Iris pigment epithelial cell (primary cell): ENCODE measurements around the gene ZNF660.
"Not testable (repeated sequence)": the region's sequence is repeated elsewhere in the genome, so short reads cannot be mapped to it uniquely, and the experiment has no call there.

ENCODE experiments used
- DNase-seq: peaks from one replicate; pipeline ENCODE4 v3.0.0-alpha.2; 2011; ENCODE audit warnings: low read depth

The ZNF660 gene

GRCh38 chr3:44584646-44585501, at the start of gene ZNF660:
TSS of gene ZNF660 (plus strand) at chr3:44584964. CDS start at chr3:44594194, 9,230 bp downstream.
- peak; percentile 83 for DNase-seq

GRCh38 chr3:44535364-44535763, 49.4 kb upstream of the ZNF660 start:
- no peak for DNase-seq

GRCh38 chr3:44544811-44545210, 40.0 kb upstream of the ZNF660 start:
- not testable (repeated sequence) for DNase-seq

GRCh38 chr3:44554626-44555592, 29.9 kb upstream of the ZNF660 start, which contains the start of gene ZKSCAN7:
TSS of gene ZKSCAN7 (plus strand) at chr3:44555193. CDS start at chr3:44557048, 1,855 bp downstream.
- peak; percentile 41 for DNase-seq

- DNase-seq, result peak; percentile 25
Measured at GRCh38 chr3:44555723-44556122, 29.0 kb upstream of the ZNF660 start.

- DNase-seq, result no peak
Measured at GRCh38 chr3:44557074-44557473, 27.7 kb upstream of the ZNF660 start.

- no peak for DNase-seq
Measured at GRCh38 chr3:44561076-44561475, 23.7 kb upstream of the ZNF660 start.

GRCh38 chr3:44562147-44562546, 22.6 kb upstream of the ZNF660 start:
- no peak for DNase-seq

GRCh38 chr3:44568561-44568960, 16.2 kb upstream of the ZNF660 start:
- peak; percentile 93 for DNase-seq

GRCh38 chr3:44571024-44571423, 13.7 kb upstream of the ZNF660 start:
- no peak for DNase-seq

- no peak for DNase-seq
Measured at GRCh38 chr3:44576613-44577012, 8.2 kb upstream of the ZNF660 start.

GRCh38 chr3:44577354-44577952, 7.3 kb upstream of the ZNF660 start:
- DNase-seq, result not testable (repeated sequence)

- DNase-seq, result not testable (repeated sequence)
Measured at GRCh38 chr3:44578316-44578715, 6.4 kb upstream of the ZNF660 start.

GRCh38 chr3:44578924-44579515, 5.7 kb upstream of the ZNF660 start:
- DNase-seq, result not testable (repeated sequence)

- DNase-seq, result not testable (repeated sequence)
Measured at GRCh38 chr3:44579749-44580148, 5.0 kb upstream of the ZNF660 start.

- DNase-seq, result not testable (repeated sequence)
Measured at GRCh38 chr3:44580971-44581370, 3.8 kb upstream of the ZNF660 start.

GRCh38 chr3:44596621-44597020, 11.9 kb downstream of the ZNF660 start:
- DNase-seq, result no peak

GRCh38 chr3:44601749-44602148, 17.0 kb downstream of the ZNF660 start:
- DNase-seq, result no peak

- no peak for DNase-seq
Measured at GRCh38 chr3:44612678-44613077, 27.9 kb downstream of the ZNF660 start.

- DNase-seq, result peak; percentile 79
Measured at GRCh38 chr3:44624749-44625480, 40.2 kb downstream of the ZNF660 start, which contains the start of gene ZNF197. TSS of gene ZNF197 (plus strand) at chr3:44625036. CDS start at chr3:44629155, 4,119 bp downstream.

- no peak for DNase-seq
Measured at GRCh38 chr3:44628716-44629115, 44.0 kb downstream of the ZNF660 start.
